ENCODE measurements around the gene SARDH.
"Not testable (repeated sequence)": the region's sequence is repeated elsewhere in the genome, so short reads cannot be mapped to it uniquely, and the experiment has no call there.

Gene SARDH

GRCh38 chr9:133775291-133775690 lies 37.1 kb upstream of the SARDH start:
- DNase-seq = no peak

GRCh38 chr9:133774799-133775198 lies 36.6 kb upstream of the SARDH start:
- DNase-seq = no peak

DNA sequence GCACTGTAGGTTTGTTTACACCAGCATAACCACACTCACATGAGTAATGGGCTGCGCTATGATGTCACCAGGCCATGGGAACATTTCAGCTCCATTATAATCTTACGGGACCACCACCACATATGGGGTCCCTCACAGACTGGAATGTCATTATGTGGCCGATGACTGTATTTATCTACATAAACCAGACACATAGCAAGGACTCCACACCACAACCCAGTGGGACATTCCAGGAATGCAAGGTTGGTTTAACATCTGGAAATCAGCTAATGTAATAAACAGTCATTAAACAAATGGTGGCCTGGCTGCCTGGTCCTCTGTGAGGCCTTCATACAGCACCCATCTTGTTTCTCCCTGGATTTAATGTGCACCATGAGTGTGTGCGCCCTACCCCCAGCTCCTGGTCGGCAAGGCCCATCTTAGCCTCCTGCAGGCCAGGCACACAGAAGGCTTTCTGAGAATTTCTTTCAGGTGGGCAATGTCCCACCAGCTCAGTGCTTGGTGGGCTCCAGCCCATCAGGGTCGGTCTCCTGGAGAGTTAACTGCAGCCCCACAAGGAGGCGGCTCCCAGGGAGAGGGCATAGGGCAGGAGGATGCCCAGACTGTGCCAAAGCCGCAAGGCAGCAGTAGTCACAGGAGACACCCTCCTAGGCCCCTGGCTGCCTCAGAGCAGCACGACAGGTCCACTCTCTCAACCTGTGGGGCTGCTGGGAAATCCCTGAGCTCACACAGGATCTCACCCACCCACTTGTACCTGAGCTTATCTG lies 35.9 kb upstream of the SARDH start:
- no peak for DNase-seq

- DNase-seq = no peak
Observed at GRCh38 chr9:133772581-133772980, 34.4 kb upstream of the SARDH start.

GRCh38 chr9:133771486-133772482 lies 33.6 kb upstream of the SARDH start:
- no peak for DNase-seq

DNA sequence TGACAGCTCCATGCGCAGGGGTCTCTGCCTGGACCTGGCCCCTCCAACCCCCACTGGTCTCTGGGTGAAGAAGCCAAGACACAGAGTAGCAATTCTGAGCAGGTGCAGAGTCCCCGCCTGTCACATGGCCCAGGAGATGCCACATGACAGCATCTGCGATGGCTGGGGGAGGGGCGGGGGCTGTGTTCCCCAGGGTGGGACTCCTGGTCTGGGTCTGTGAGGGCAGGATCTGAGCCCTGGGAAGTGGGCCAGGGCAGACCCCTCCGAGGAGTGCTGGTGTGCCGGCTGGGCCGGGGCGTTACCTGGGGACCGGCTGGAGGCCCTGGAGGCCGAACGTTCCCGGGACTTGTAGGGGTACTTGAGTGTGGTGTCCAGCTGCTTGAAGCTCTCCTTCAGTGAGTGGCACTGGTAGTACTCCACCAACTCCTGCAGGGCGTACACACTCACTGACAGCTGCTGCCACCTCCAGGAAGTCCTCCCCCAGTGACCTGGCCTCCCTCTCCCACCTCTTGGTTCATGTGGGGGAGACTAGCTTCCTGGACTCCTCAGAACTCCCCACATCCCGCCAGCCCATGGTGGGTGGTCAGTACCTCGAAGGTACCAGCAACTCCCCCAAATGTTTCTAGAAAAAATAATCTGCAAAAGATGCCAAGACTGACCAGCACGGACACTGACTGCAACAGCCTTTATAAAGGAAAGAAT lies 32.1 kb upstream of the SARDH start:
- no peak for DNase-seq

DNA sequence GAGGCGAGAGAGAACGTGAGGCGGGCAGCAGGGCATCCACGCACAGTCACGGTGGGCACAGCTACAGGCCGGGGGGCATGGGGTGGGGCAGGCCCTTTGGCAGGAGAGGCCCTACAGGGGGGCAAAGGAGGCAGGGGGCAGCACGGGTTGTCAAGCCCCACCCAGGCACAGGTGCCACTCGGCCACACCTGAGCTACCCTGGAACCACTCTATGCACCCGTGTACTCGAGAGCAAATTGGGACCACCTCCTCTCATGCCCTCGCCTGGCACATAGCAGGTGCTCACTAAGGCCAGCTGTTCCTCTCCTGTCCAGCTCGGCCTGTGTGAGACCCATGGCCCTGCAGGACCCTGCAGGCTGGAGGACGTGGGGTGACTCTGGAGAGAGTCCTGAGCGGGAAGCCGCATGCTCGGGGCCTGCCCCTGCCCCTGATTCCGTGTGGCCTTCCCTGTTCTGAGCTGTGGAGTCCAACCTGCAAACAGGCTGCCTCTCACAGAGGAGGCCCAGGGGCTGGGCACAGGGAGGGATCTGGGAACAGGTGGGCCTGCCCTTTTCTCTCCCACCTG lies 31.4 kb upstream of the SARDH start:
- DNase-seq = no peak

GRCh38 chr9:133768859-133769510 lies 30.8 kb upstream of the SARDH start:
- no peak for DNase-seq

DNA sequence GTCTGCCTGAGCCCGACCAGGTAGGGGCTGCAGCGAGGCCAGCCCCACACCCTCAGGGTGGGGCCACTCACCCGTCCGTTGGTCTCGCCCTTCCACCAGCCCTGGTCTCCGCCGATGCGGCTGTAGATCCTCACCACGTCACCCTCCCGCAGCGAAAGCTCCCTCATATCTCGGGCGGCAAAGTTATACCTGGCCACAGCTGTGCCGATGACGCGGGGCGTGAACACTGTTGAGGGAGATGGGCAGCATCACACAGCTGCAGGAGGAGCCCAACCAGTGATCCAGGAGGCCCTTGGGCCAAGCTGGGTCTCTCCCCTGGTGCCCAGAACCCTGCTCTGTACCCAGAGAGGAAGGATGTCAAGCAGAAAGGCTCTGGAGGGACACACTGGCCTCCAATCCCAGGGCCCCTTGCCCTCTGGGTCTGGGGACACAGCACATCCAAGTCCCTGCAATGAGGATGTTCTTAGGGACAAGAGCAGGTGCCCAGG lies 30.3 kb upstream of the SARDH start:
- DNase-seq = no peak

GRCh38 chr9:133767625-133768024 lies 29.5 kb upstream of the SARDH start:
- no peak for DNase-seq

DNA sequence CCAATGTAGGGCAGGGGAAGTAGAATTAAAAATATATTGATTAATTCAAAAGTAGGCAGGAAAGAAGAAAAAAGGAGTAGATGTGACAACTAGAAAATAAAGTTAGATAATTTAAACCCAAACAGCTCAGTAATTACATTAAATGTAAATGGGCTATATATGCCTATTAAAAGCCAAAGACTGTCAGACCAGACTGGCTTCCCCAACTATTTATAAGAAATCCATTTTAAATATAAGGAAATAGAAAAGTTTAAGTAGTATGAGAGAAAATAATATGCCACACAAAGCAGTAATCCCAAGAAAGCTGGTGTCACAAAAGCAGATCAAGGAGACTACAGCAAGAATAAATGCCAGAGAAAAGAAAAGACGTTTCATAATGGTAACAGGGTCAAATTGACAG lies 28.9 kb upstream of the SARDH start:
- DNase-seq = no peak

- not testable (repeated sequence) for DNase-seq
Observed at GRCh38 chr9:133766234-133766633, 28.1 kb upstream of the SARDH start.

DNA sequence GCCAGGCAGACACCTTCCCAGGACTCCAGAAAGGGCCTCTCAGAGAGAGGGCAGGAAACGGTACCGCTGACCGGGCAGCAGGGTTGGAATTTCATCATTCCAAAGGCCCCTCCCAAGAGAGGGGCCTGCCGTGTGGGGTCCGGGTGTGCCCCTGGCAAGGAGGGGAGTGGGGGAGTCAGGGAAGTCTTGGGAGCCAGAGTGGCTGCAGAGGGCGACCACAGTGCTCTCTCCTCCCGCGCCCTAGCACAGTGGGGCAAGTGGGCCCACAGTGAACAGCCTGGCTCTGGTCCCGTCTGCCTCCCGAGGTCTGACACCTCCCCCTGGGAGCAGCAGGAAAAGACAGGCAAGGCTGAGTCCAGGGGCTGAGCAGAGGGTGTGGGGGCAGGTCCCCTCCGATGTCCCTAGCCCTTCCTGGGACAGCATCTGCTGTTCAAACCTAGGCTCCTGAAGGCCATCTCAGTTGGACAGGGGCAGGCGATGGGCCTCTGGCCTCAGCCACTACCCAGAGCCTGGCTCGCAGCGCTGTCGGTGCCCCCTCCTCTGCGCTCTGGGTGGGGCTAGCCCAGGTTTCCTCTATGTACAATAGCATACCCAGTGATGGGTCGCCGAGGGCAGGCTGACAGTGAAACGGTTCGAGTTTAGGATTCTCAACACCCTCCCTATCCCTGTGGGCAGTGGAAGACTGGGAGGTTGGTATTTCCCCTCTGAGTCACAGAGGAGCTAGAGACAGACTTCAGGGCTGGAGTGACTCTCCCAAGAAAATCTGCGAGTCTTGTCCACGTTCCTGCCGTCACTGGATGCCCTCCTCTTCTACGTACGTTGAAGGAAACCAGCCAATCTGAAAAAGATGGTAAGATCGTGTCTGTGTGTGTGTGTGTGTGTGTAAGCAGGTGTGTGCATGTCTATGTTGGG lies 25.4 kb upstream of the SARDH start:
- no peak for DNase-seq

GRCh38 chr9:133762488-133763271 lies 24.5 kb upstream of the SARDH start:
- no peak for DNase-seq

GRCh38 chr9:133761641-133762248 lies 23.6 kb upstream of the SARDH start:
- DNase-seq = no peak

DNA sequence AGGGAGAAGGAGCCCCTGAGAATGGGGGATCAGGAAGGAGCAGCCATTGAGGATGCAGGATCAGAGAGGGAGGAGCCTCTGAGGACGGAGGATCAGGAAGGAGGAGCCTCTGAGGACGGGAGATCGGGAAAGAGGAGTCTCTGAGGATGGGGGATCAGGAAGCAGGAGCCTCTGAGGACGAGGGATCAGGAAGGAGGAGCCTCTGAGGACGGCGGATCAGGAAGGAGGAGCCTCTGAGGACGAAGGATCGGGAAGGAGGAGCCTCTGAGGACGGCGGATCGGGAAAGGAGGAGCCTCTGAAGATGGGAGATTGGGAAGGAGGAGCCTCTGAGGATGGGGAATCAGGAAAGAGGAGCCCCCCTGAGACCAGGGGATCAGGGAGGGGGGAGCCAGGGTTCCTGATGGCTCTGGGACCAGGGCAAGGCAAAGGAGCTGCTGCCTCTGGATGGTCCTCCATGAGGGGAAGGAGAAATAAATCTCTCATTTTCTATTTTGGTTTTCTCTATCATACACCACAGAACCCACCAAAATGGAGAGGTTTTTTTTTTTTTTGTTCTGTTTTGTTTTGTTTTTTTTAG lies 22.6 kb upstream of the SARDH start:
- DNase-seq = no peak

DNA sequence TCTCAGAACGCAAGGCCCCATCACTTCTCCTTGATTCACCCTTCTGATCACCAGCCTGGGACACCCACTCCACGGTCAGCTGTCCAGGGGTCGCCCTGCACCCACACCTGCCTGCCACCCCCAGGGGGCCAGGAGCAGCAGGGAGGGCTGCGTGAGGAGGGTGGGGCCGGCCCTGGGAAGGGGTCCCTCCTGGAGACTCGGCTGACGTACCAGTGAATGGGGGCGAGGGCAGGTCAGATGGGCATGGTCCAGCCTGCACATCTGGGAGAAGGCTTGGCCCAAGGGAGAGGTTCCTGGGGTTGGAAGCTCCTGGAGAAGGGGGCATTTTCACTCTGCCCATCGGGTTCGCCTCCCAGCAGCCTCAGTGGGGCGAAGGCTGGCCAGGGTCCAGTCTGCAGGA lies 21.8 kb upstream of the SARDH start:
- DNase-seq = no peak

- DNase-seq = no peak
Observed at GRCh38 chr9:133759146-133759900, 21.2 kb upstream of the SARDH start.

- no peak for DNase-seq
Observed at GRCh38 chr9:133758228-133758627, 20.1 kb upstream of the SARDH start.
